Testis (tissue), 2 donors: ENCODE results near the gene COL11A2.

Experiments
- CTCF ChIP-seq, 3 experiments: fragments of 450-650 bp in 2 of 3; fragments of 200-600 bp in 1 of 3; sonication (generic) in 1 of 3; IDR thresholded peaks; one replicate each; pipeline ENCODE4 v1.5.1; 2016 to 2019; ENCODE audit warnings: antibody characterized with exemption in 3 of 3, mild to moderate bottlenecking in 2 of 3, moderate library complexity in 1 of 3
- POLR2A ChIP-seq: fragments of 450-650 bp; IDR thresholded peaks from one replicate; pipeline ENCODE4 v1.6.1; 2017; ENCODE audit warnings: antibody characterized with exemption, mild to moderate bottlenecking, moderate library complexity

GRCh38 chr6:33116417-33116816 lies 75.8 kb downstream of the COL11A2 start:
- TF ChIP-seq CTCF (IDR thresholded peaks at IDR 0.05), result no peak
- TF ChIP-seq POLR2A, result no peak
